SU-DHL-6 (cell line): ENCODE measurements around the gene DKK2.

Source experiments
- CTCF ChIP-seq: fragments of 200-600 bp; sonication (generic); IDR thresholded peaks from one replicate; pipeline ENCODE4 v1.5.1; 2017; ENCODE audit warnings: antibody characterized with exemption, mild to moderate bottlenecking, low read length, moderate library complexity; ENCODE audit not compliant: insufficient read depth, poor library complexity, severe bottlenecking
- EZH2phosphoT487 ChIP-seq: fragments of 200-600 bp; sonication (generic), shearing (Covaris generic); conservative IDR thresholded peaks from 2 replicates; pipeline ENCODE4 v1.6.1; 2018; ENCODE audit warnings: mild to moderate bottlenecking, antibody characterized with exemption, low read length, moderate library complexity, mixed read lengths

- TF ChIP-seq CTCF (no peak), EZH2phosphoT487 (no peak)
Measured at GRCh38 chr4:107006218-107006617, 29.9 kb downstream of the DKK2 start.
